GM23338 (cell line): Measurements from ENCODE around the gene DRC7. TPM values are rescaled to one million over a fixed set of nuclear protein-coding genes. Genes with fewer than 3 reads are reported as not detected.

Source experiments
- ATAC-seq: fragments of 200-7000 bp; cut with Tn5 transposase; 3 replicates; pipeline ENCODE4 v1.9.1; 2020
- DNase-seq: peaks from one replicate; pipeline ENCODE4 v3.0.0-alpha.2; 2015; ENCODE audit warnings: low spot score
- H2AFZ ChIP-seq: fragments of 200-600 bp; sonication (generic); 2 replicates; pipeline ENCODE4 v1.8.0; 2016; ENCODE audit warnings: antibody characterized with exemption, mild to moderate bottlenecking, moderate library complexity
- H3F3A ChIP-seq: fragments of 200-600 bp; sonication (generic); replicated peaks from 2 replicates; pipeline ENCODE4 v1.8.0; 2017; ENCODE audit warnings: antibody characterized with exemption, mixed run types, low read depth
- H3K27ac ChIP-seq: fragments of 200-600 bp; sonication (generic); 2 replicates; pipeline ENCODE4 v1.6.1; 2016; ENCODE audit warnings: low read depth
- H3K27me3 ChIP-seq: fragments of 200-600 bp; sonication (generic); 2 replicates; pipeline ENCODE4 v1.8.0; 2016; ENCODE audit warnings: mild to moderate bottlenecking, mixed run types, moderate library complexity; ENCODE audit not compliant: insufficient read depth
- H3K36me3 ChIP-seq: fragments of 200-600 bp; sonication (generic); 2 replicates; pipeline ENCODE4 v1.8.0; 2016; ENCODE audit warnings: mild to moderate bottlenecking; ENCODE audit not compliant: insufficient read depth
- H3K4me1 ChIP-seq: fragments of 200-600 bp; sonication (generic); 2 replicates; pipeline ENCODE4 v1.8.0; 2016; ENCODE audit warnings: mild to moderate bottlenecking, moderate library complexity; ENCODE audit not compliant: insufficient read depth
- H3K4me2 ChIP-seq: fragments of 200-600 bp; sonication (generic); 2 replicates; pipeline ENCODE4 v1.7.1; 2017; ENCODE audit warnings: mixed run types
- H3K4me3 ChIP-seq: fragments of 200-600 bp; sonication (generic); 2 replicates; pipeline ENCODE4 v1.6.1; 2016; ENCODE audit warnings: mixed run types
- H3K79me2 ChIP-seq: fragments of 200-600 bp; sonication (generic); replicated peaks from 2 replicates; pipeline ENCODE4 v1.8.0; 2017; ENCODE audit warnings: mild to moderate bottlenecking; ENCODE audit not compliant: insufficient read depth
- H3K9me2 ChIP-seq: fragments of 200-600 bp; sonication (generic); 2 replicates; pipeline ENCODE4 v1.8.0; 2017; ENCODE audit not compliant: insufficient read depth
- H4K20me1 ChIP-seq: fragments of 200-600 bp; sonication (generic); replicated peaks from 2 replicates; pipeline ENCODE4 v1.8.0; 2017; ENCODE audit warnings: mild to moderate bottlenecking; ENCODE audit not compliant: insufficient read depth
- H3K27ac Mint-ChIP-seq: 2 replicates; pipeline ENCODE4 v1.8.0; 2020; ENCODE audit warnings: inconsistent platforms, mild to moderate bottlenecking, moderate library complexity, mixed read lengths
- H3K27me3 Mint-ChIP-seq: 3 replicates; pipeline ENCODE4 v1.8.0; 2022; ENCODE audit warnings: low read depth, mild to moderate bottlenecking, moderate library complexity, mixed read lengths, inconsistent platforms; ENCODE audit not compliant: insufficient read depth, poor library complexity
- H3K36me3 Mint-ChIP-seq: 3 replicates; pipeline ENCODE4 v1.8.0; 2021; ENCODE audit warnings: low read depth, mild to moderate bottlenecking, inconsistent platforms, moderate library complexity, mixed read lengths
- H3K4me1 Mint-ChIP-seq: 3 replicates; pipeline ENCODE4 v1.8.0; 2020; ENCODE audit warnings: mild to moderate bottlenecking, inconsistent platforms, mixed read lengths
- H3K4me3 Mint-ChIP-seq: 3 replicates; pipeline ENCODE4 v1.8.0; 2021; ENCODE audit warnings: moderate library complexity, mild to moderate bottlenecking, inconsistent platforms, mixed read lengths
- H3K9me3 Mint-ChIP-seq: 3 replicates; pipeline ENCODE4 v1.8.0; 2020; ENCODE audit warnings: moderate library complexity, mild to moderate bottlenecking, inconsistent platforms, mixed read lengths
- CREB1 ChIP-seq: fragments of 250-450 bp; sonication (Bioruptor Pico); IDR thresholded peaks from 2 replicates; pipeline ENCODE4 v1.5.0; 2020; ENCODE audit warnings: low read depth, mild to moderate bottlenecking, moderate library complexity
- CTCF ChIP-seq, 2 experiments: fragments of 200-600 bp in 1 of 2; sonication (generic) in 1 of 2; conservative IDR thresholded peaks; 2 replicates each; pipeline versions ENCODE4 v1.5.1 to v1.6.1; 2016 to 2017; ENCODE audit warnings: antibody characterized with exemption in 2 of 2, low read depth in 2 of 2, mild to moderate bottlenecking in 2 of 2, moderate library complexity in 1 of 2
- ETS1 ChIP-seq: IDR thresholded peaks from 2 replicates; pipeline ENCODE4 v1.6.1; 2016; ENCODE audit warnings: antibody characterized with exemption
- EZH2 ChIP-seq: fragments of 200-600 bp; sonication (generic); IDR thresholded peaks from one replicate; pipeline ENCODE4 v1.8.0; 2017; ENCODE audit warnings: antibody characterized with exemption, mild to moderate bottlenecking, low read depth; ENCODE audit not compliant: unreplicated experiment
- EZH2phosphoT487 ChIP-seq: fragments of 200-600 bp; sonication (generic); IDR thresholded peaks from one replicate; pipeline ENCODE4 v1.8.1; 2018; ENCODE audit warnings: antibody characterized with exemption; ENCODE audit not compliant: unreplicated experiment
- JUNB ChIP-seq: IDR thresholded peaks from one replicate; pipeline ENCODE4 v1.6.1; 2016; ENCODE audit warnings: antibody characterized with exemption; ENCODE audit not compliant: unreplicated experiment
- NANOG ChIP-seq: IDR thresholded peaks from 2 replicates; pipeline ENCODE4 v1.6.1; 2016; ENCODE audit warnings: antibody characterized with exemption, borderline replicate concordance
- POLR2AphosphoS5 ChIP-seq: IDR thresholded peaks from 2 replicates; pipeline ENCODE4 v1.6.1; 2016; ENCODE audit warnings: antibody characterized with exemption, low read depth
- STAT1 ChIP-seq: IDR thresholded peaks from one replicate; pipeline ENCODE4 v1.6.1; 2016; ENCODE audit warnings: antibody characterized with exemption; ENCODE audit not compliant: unreplicated experiment
- ZNF331 ChIP-seq: fragments of 250-450 bp; sonication (Bioruptor Pico); IDR thresholded peaks from 2 replicates; pipeline ENCODE4 v1.5.0; 2020; ENCODE audit warnings: low read depth, mild to moderate bottlenecking, moderate library complexity
- ZNF462 ChIP-seq: fragments of 250-450 bp; sonication (Bioruptor Pico); IDR thresholded peaks from 2 replicates; pipeline ENCODE4 v1.5.0; 2020; ENCODE audit warnings: mild to moderate bottlenecking, moderate library complexity
- polyA plus RNA-seq: library from polyadenylated mRNA; unstranded; fragments of >200 nt; fragmentation: Nextera tagmentation; extraction: Ambion mirVana; gene quantifications from 2 replicates; pipeline ENCODE4 v1.2.1, GENCODE V29; 2016
- total RNA-seq: library from RNA; depleted of rRNA; stranded (reverse); fragments of >200 nt; shearing (Covaris generic); gene quantifications from 2 replicates; pipeline ENCODE4 v1.2.3, GENCODE V29; 2014

The DRC7 gene
- total and polyA plus RNA-seq, 2 experiments from 2014 or later, result not detected

- no peak for TF ChIP-seq CTCF (conservative IDR thresholded peaks at IDR 0.05; ENCODE audit: low read depth in 2 of 2)
Observed at GRCh38 chr16:57762365-57763040, 67.9 kb downstream of the DRC7 start (continued).

GRCh38 chr16:57763285-57764005, 68.8 kb downstream of the DRC7 start:
- no peaks in the 10 kb centered on the region; the same call in 1 of the 2 replicates for H3K4me1 ChIP-seq
- no peaks in the 10 kb centered on the region for H3K79me2 ChIP-seq
- H3K4me2 ChIP-seq, result no peak overlapping the region
- no peaks in the 10 kb centered on the region for H3K27me3 ChIP-seq
- H3K9me3 Mint-ChIP-seq, result no peaks in the 10 kb centered on the region
- DNase-seq (no peak), ATAC-seq (no peak)
- H3K9me2 ChIP-seq, result no peaks in the 10 kb centered on the region
- H3K36me3 Mint-ChIP-seq, result peaks cover 6% of the 10 kb centered on the region
- H3K27ac ChIP-seq, result no peak overlapping the region
- peaks cover 34% of the 10 kb centered on the region for H3K4me1 Mint-ChIP-seq
- H2AFZ ChIP-seq, result no peak overlapping the region
- no peak overlapping the region for H3K4me3 Mint-ChIP-seq
- no peak overlapping the region for H3K4me3 ChIP-seq
- no peak overlapping the region; the same call in 1 of the 2 replicates for H3K27ac Mint-ChIP-seq
- H3F3A ChIP-seq, result no peaks in the 10 kb centered on the region
- peaks cover 25% of the 10 kb centered on the region for H3K27me3 Mint-ChIP-seq
- no peaks in the 10 kb centered on the region for H4K20me1 ChIP-seq
- H3K36me3 ChIP-seq, result no peaks in the 10 kb centered on the region
- TF ChIP-seq POLR2AphosphoS5, result no peak
- no peak for TF ChIP-seq CREB1 (CRISPR knock-in tag)
- no peak for TF ChIP-seq NANOG
- no peak for TF ChIP-seq JUNB
- TF ChIP-seq EZH2phosphoT487, result no peak
- TF ChIP-seq CTCF (conservative IDR thresholded peaks at IDR 0.05; ENCODE audit: low read depth in 2 of 2), result no peak
- no peak for TF ChIP-seq STAT1
- TF ChIP-seq ETS1, result no peak
- no peak for TF ChIP-seq ZNF331 (CRISPR knock-in tag)
- TF ChIP-seq ZNF462, result no peak
- TF ChIP-seq EZH2, result no peak
